ENCODE measurements around the gene NFIX. TPM values are rescaled to one million over a fixed set of nuclear protein-coding genes. Genes with fewer than 3 reads are reported as not detected.

NFIX gene
- polyA plus RNA-seq, 1 donor (not counting 4 experiments of a cell fraction or from before 2014, with no cell fraction given) = 5.2 TPM

GRCh38 chr19:13112555-13112954, 117.3 kb downstream of the NFIX start:
- TF ChIP-seq CTCF (optimal IDR thresholded peaks at IDR 0.05 in 1 of 3, IDR thresholded peaks at IDR 0.05 in 1 of 3, conservative IDR thresholded peaks at IDR 0.05 in 1 of 3; ENCODE audit: extremely low read depth in 1 of 3, insufficient read depth in 2 of 3, low read length in 3 of 3) (no peak), EZH2 (IDR thresholded peaks at IDR 0.05; ENCODE audit: low read length) (no peak)
- no peak overlapping the region for H3K9ac ChIP-seq (ENCODE audit: control insufficient read depth, extremely low read depth, insufficient read depth, low read length)
- H3K27me3 ChIP-seq (ENCODE audit: control insufficient read depth, extremely low read depth, insufficient read depth, low read length) = no peaks in the 10 kb centered on the region
- H3K4me3 ChIP-seq (ENCODE audit: control insufficient read depth in 2 of 3, extremely low read depth in 1 of 3, insufficient read depth in 2 of 3, low read depth in 1 of 3, low read length in 3 of 3) = no peak overlapping the region
- H3K9me1 ChIP-seq (ENCODE audit: control insufficient read depth, extremely low read depth, insufficient read depth, low read length) = no peaks in the 10 kb centered on the region
- H3K4me1 ChIP-seq (ENCODE audit: control insufficient read depth, extremely low read depth, insufficient read depth, low read length) = peaks cover 11% of the 10 kb centered on the region
- DNase-seq (ENCODE audit: low read depth, low spot score) (no peak), FAIRE-seq (no peak)
- H3K4me2 ChIP-seq (ENCODE audit: control insufficient read depth, extremely low read depth, insufficient read depth, low read depth, low read length) = no peak overlapping the region
- H4K20me1 ChIP-seq (ENCODE audit: control insufficient read depth, extremely low read depth, insufficient read depth, low read length) = no peaks in the 10 kb centered on the region
- no peak overlapping the region for H2AFZ ChIP-seq (ENCODE audit: control insufficient read depth, low read length)
- dilution Hi-C loops (cut with MboI; ENCODE audit: extremely low pct_ligation_motif_present, low sequenced_read_pairs) = no loop called here
- H3K79me2 ChIP-seq (ENCODE audit: control insufficient read depth, insufficient read depth, low read length) = peaks cover 17% of the 10 kb centered on the region
- no peaks in the 10 kb centered on the region for H3K9me3 ChIP-seq (ENCODE audit: control insufficient read depth, low read depth, low read length)
- peaks cover 15 to 16% of the 10 kb centered on the region in 2 experiments for H3K36me3 ChIP-seq (ENCODE audit: control insufficient read depth in 2 of 2, extremely low read depth in 1 of 2, insufficient read depth in 2 of 2, low read length in 2 of 2)
- H3K27ac ChIP-seq (ENCODE audit: control insufficient read depth, insufficient read depth, low read length) = no peak overlapping the region

GRCh38 chr19:13115936-13116281, 120.6 kb downstream of the NFIX start:
- DNase-seq (ENCODE audit: low read depth, low spot score) (no peak), FAIRE-seq (no peak)
- Histone ChIP-seq H3K27ac (ENCODE audit: control insufficient read depth, insufficient read depth, low read length) (peak overlapping the region; percentile 84), H3K9me1 (ENCODE audit: control insufficient read depth, extremely low read depth, insufficient read depth, low read length) (no peaks in the 10 kb centered on the region), H3K9me3 (ENCODE audit: control insufficient read depth, low read depth, low read length) (no peaks in the 10 kb centered on the region), H3K9ac (ENCODE audit: control insufficient read depth, extremely low read depth, insufficient read depth, low read length) (peak overlapping the region; percentile 91), H3K36me3 (ENCODE audit: control insufficient read depth in 2 of 2, extremely low read depth in 1 of 2, insufficient read depth in 2 of 2, low read length in 2 of 2) (peaks cover 10 to 20% of the 10 kb centered on the region in 2 experiments), H3K4me1 (ENCODE audit: control insufficient read depth, extremely low read depth, insufficient read depth, low read length) (peaks cover 32% of the 10 kb centered on the region), H3K4me3 (ENCODE audit: control insufficient read depth in 2 of 3, extremely low read depth in 1 of 3, insufficient read depth in 2 of 3, low read depth in 1 of 3, low read length in 3 of 3) (peak overlapping the region; percentile 81 to 96 (median 85)), H4K20me1 (ENCODE audit: control insufficient read depth, extremely low read depth, insufficient read depth, low read length) (peaks cover 13% of the 10 kb centered on the region), H3K27me3 (ENCODE audit: control insufficient read depth, extremely low read depth, insufficient read depth, low read length) (no peaks in the 10 kb centered on the region), H2AFZ (ENCODE audit: control insufficient read depth, low read length) (peak overlapping the region; percentile 51), H3K79me2 (ENCODE audit: control insufficient read depth, insufficient read depth, low read length) (peaks cover 42% of the 10 kb centered on the region), H3K4me2 (ENCODE audit: control insufficient read depth, extremely low read depth, insufficient read depth, low read depth, low read length) (peak overlapping the region; percentile 97)
- dilution Hi-C loops (cut with MboI; ENCODE audit: extremely low pct_ligation_motif_present, low sequenced_read_pairs) = no loop called here
- TF ChIP-seq EZH2 (IDR thresholded peaks at IDR 0.05; ENCODE audit: low read length) = no peak
- no peak for TF ChIP-seq CTCF (optimal IDR thresholded peaks at IDR 0.05 in 1 of 3, IDR thresholded peaks at IDR 0.05 in 1 of 3, conservative IDR thresholded peaks at IDR 0.05 in 1 of 3; ENCODE audit: extremely low read depth in 1 of 3, insufficient read depth in 2 of 3, low read length in 3 of 3)
